ENCODE data around the gene PRR14. TPM values are rescaled to one million over a fixed set of nuclear protein-coding genes. Genes with fewer than 3 reads are reported as not detected.

Gene PRR14
- total and polyA plus RNA-seq, 2 of the 8 experiments (the other 6 are each of a cell fraction or from before 2014, with no cell fraction given), result 3.6 to 16.1 TPM

GRCh38 chr16:30698816-30699614 lies 48.3 kb downstream of the PRR14 start, which contains the start of gene SRCAP (continued):
- TF ChIP-seq YY1 (IDR thresholded peaks at IDR 0.05; ENCODE audit: low read depth, low read length), result no peak
- no peak for TF ChIP-seq CHD2 (IDR thresholded peaks at IDR 0.05; ENCODE audit: low read length)
- no peak for TF ChIP-seq BRCA1 (IDR thresholded peaks at IDR 0.05; ENCODE audit: low read depth, low read length)
- no peak for TF ChIP-seq TEAD4 (IDR thresholded peaks at IDR 0.05; ENCODE audit: low read depth, low read length)
- TF ChIP-seq POLR2A (IDR thresholded peaks at IDR 0.05; ENCODE audit: control extremely low read depth in 1 of 2, low read depth in 2 of 2, low read length in 2 of 2), result 0 out of 3 replicates have a peak, but pooled peaks of 1 of the 2 experiments have one; percentile 5
- peak; percentile 58; the same call in 1 of the 2 replicates for TF ChIP-seq NRF1 (IDR thresholded peaks at IDR 0.05; ENCODE audit: low read depth, low read length)
- TF ChIP-seq GTF2F1 (IDR thresholded peaks at IDR 0.05; ENCODE audit: borderline replicate concordance, low read depth, low read length), result no peak
- TF ChIP-seq HDAC2 (IDR thresholded peaks at IDR 0.05; ENCODE audit: borderline replicate concordance in 1 of 2, low read depth in 2 of 2, low read length in 2 of 2), result 0 out of 4 replicates have a peak, but pooled peaks of 1 of the 2 experiments have one; percentile 62
- no peak for TF ChIP-seq CREB1 (IDR thresholded peaks at IDR 0.05)
- TF ChIP-seq SIRT6 (IDR thresholded peaks at IDR 0.05; ENCODE audit: low read length), result no peak

All from H1 (cell line).